OCI-LY3 (cell line): ENCODE measurements around the gene MYLIP.

Experiments
- CTCF ChIP-seq: fragments of 200-600, 300-600 bp; sonication (generic); IDR thresholded peaks from 2 replicates; pipeline ENCODE4 v1.5.1; 2014; ENCODE audit warnings: antibody characterized with exemption, low read length, low read depth
- EZH2phosphoT487 ChIP-seq: fragments of 200-600 bp; shearing (Covaris generic); IDR thresholded peaks from 2 replicates; pipeline ENCODE4 v1.6.1; 2018; ENCODE audit warnings: antibody characterized with exemption, mixed run types, low read depth

GRCh38 chr6:16146028-16146427 is 17.1 kb downstream of the MYLIP start:
- no peak for TF ChIP-seq EZH2phosphoT487
- no peak for TF ChIP-seq CTCF
